Right renal pelvis (tissue), 4 donors: ENCODE measurements around the gene DES. TPM values are rescaled to one million over a fixed set of nuclear protein-coding genes. Genes with fewer than 3 reads are reported as not detected.
"Not testable (repeated sequence)": the region's sequence is repeated elsewhere in the genome, so short reads cannot be mapped to it uniquely, and the experiment has no call there.

Experiments
- DNase-seq, 4 donors: peaks; one replicate each; pipeline ENCODE4 v3.0.0-alpha.2; 2013; ENCODE audit warnings: low read depth in 4 of 4, low spot score in 3 of 4, missing footprints in 1 of 4
- polyA plus RNA-seq, 4 donors: library from polyadenylated mRNA; unstranded; fragments of 120-200 nt; gene quantifications; one replicate each; pipeline ENCODE4 v1.2.1, GENCODE V29; 2013; ENCODE audit not compliant: insufficient read length in 4 of 4

Gene DES
- polyA plus RNA-seq, 4 donors, result 5.9 to 6.8 (median 6.6) TPM

DNA sequence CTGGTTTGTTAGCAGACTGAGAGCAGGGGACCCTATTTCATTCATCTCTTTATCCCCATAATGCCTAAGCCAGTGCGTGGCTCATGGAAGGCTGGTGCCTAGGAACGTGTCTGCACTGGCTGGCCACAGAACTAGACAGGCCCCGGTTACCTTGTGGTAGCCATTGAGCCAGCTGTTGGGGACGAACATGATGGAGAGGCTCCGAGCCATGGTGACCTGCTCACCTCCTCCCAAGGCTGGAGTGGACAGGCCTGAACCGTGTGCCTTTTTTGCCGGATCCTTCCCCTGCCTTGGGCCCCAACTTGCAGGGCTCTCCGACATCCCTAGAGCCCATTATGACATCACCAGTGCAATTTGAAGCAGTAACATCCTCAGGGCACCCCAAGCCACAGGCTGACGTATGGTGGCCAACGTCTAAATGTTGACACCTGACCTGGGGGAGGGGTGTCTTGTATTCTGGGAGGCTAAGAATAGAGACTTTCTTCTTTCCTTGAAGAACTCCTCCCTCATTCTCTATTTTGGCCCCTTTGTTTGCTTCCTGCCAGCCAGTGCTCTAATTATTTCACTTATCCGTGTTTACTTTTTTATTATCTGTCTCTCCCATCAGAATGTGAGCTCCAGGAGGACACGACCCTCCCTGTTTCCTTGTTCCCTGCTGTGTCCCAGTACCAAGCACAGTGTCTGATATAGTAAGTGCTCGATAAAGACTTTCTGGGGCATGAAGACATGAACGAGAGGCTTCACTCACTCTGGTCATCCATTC is 18.3 kb upstream of the DES start:
- no peak for DNase-seq

DNA sequence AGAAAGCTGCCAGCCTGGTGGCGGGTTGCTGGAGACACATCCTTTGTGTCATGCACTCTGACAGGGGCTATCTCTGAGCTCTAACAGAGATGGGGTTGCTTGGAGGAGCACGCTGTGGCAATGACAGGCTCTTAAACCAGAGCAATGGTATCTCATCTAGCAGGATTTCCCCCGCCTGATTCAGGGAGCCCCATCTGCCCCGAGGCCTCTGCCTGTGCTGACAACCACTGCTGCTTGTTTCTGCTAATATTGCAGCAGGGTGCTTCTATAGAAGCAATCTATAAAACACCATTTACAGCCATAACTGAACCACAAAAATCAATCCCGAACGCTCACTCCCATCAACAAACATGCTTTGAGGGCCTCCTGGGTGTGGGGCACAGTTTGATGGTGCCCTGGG is 17.6 kb upstream of the DES start:
- no peak for DNase-seq

DNA sequence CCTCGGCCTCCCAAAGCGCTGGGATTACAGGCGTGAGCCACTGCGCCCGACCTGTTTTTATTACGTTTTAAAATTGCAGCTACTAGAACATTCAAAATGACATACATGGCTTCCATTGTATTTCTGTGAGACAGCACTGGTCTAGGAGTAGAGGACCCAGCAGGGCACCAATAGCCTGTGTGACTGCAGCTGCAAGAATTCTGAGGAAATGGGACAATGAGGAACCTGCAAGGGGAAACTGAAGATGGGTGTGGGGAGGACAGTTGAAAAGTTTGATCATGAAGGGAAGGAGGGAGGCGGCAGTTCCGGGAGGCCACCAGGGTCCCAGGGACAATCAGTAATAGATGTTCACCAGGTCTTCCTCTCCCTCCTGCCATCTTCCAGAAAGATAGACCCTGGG is 16.6 kb upstream of the DES start:
- no peak for DNase-seq

DNA sequence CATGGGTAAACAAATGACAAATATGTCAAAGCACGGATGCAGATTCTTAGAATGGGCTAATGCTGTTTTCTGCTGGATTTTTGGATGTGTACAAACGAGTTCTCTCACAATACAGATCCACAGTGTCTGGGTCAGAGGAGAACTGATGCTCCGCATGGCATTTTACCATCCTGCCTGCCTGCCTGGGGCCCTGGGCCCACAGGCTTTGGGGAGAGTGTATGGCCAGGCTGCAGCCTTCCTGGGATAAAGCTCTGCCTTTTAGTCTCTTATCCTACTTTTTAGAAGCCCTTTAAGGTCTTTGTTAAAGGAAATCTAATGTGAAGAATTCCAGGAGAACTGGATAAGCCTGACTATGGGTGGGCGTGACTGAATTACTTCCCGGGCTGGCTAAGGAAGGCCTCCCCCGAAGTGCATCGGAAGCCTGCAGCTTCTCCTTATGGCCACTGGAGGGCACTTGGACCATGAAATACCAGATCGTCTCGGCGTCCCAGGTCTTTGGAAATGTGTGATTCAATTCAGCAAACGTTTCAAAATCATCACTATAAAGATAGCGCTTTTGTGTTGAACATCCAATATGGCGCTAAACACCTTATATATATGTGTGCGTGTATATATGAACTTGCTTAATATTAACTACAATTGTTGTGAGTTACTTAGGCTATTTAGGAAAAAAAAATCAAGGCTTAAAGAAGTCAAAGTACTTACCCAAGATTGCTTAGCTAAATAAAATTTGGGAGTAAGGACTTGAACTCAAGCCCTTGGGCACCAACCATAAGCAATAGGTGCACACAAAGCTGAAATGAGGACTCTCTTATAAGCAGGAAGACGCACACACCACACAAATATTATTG is 15.3 kb upstream of the DES start:
- peak; percentile 57 to 75 (median 66) for DNase-seq

DNA sequence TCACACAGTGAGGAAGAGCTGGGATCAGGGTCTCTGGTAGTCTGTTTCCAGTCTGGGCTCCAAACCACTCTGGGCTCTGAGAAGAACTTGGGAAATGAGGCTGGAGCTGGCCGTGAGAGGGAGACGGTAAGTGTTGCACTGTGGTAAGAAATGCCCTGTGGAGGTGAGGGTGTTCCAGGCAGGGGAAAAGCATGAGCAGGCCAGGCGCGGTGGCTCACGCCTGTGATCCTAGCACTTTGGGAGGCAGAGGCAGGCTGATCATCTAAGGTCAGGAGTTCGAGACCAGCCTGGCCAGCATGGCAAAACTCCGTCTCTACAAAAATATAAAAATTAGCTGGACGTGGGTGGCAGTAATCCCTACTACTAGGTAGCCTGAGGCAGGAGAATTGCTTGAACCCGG is 14.3 kb upstream of the DES start:
- no peak for DNase-seq

DNA sequence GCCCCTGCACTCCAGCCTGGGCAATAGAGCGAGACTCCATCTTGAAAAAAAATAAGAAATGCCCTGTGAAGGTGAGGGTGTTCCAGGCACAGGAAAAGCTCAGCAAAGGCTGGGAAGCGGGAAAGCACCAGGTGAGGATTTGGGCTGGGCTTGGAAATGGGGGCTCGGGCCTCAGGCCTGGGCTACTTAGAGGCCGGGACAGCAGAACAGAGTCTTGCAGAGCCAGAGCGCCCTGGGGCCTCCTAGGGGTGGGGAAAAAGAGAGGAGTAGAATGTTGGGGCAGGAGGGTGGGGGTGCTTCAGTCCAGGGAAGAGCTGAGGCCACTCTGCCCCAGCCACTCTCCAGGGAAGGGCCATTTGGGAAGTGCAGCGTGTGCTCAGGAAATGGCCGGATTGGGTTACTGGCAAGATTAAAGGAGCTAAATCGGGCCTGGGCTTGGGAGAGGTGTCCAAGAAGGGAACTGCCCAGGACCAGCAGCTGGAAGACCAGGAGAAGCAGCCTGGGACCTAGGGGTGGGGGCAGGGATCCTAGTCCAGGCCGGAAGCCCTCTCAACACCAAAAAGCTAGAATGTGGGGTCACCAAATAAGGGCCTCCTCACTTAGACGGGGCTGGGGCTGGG is 13.8 kb upstream of the DES start:
- no peak for DNase-seq

DNA sequence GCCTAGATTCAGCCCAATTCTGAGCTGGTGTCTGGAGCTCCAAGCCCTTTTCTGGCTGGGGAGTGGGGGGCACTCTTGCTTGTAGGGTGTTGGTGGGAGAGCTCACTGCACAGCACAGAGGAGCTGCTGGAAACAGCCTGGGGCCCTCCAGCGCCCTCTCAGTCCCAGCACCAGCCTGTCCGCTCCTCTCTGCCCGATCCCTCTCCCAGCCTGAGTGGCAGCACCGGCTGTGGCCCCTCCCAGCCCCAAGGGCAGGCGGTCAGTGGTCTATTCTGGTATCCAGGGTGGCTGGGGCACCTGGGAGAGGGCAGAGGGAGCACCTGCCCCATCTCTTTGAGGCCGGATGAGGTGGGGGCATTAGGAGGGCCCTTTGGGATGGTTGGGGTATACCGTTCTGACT is 13.2 kb upstream of the DES start:
- no peak for DNase-seq

DNA sequence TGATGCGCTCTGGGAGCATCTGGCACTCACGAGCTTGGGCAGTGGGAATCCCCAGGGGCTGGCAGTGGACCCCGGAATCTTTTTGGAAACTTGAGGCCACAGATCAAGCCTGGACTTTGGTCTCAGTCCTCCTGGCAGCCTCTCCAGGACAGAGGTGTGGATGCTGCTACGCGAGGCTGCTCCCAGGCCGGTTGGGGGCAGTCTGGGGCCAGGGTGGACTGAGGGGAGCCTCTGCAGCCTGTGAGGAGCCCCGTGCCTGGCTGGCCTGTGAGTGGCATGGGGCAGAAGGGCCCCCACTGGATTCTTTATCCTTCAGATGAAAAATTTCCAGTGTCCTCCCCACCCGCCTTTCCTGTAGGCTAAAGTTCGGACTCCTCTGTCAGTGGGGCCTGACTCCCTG is 12.7 kb upstream of the DES start:
- DNase-seq, result no peak

DNA sequence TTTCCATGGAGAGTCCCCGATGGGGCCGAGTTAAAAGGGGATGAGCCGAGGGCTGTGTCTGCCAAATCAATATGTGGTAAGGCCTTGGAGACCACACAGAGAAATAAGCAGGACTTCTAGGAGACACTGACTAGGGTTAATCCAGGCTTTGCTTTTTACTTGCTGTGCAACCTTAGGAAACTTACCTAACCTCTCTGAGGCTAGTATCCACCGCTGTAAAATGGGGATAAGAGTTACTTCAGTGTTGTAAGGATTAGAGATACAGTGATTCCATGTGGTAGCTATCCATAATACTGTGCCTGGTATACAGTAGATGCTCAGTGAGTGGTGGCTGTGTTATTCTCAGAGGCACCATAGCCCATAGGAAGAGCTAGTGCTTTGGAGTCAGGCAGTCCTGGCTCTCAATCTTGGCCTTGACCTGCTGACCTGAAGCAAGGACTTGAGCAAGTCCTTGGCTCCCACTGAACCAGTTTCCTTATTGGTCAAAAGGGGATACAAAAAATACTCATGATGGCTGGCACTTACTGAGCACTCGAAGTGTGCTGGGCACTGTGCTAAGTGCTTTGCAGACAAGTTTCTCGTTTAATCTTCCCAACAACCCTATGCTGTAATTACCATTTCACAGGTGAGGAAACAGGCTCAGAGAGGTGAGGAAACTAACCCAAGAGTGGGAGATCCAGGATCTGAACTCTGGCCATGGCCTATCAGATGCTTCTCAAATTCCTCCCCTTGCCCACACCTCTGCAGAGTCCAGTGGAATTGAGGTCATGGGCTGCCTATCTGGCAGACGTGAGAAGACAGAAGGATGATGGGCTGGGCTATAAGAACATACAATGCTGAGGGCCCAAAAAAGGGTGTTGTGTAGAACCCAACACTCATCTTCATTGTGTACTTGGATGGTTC is 12.0 kb upstream of the DES start:
- DNase-seq, result no peak

DNA sequence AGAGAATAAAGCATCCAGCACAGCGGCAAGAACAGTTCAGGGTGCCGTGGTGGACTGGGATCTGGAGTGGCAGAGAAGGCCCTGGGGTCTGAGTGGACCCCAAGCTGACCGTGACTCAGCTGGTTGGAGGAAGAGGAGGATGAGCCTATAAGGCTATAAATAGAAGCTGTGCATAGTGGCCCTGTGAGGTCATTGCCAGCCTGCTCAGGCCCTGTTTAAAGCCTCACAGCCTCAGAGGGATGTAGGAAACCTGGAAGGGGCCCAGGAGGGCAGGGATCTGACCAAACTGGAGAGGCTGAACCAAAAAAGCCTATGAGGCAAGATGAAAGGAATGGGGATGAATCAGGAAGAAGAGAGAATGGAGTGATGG is 11.3 kb upstream of the DES start:
- no peak for DNase-seq

DNA sequence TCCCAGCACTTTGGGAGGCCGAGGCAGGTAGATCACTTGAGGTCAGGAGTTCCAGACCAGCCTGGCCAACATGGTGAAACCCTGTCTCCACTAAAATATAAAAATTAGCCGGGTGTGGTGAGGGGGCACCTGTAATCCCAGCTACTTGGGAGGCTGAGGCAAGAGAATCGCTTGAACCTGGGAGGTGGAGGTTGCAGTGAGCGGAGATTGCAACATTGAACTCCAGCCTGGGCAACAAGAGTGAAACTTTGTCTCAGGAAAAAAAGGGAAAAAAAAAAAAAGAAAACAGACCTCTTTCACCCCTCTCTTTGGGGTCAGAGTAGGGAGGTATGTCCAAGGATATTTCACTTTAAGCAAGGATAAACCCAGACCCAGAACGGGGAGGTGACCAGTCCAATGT is 10.8 kb upstream of the DES start:
- not testable (repeated sequence) for DNase-seq

DNA sequence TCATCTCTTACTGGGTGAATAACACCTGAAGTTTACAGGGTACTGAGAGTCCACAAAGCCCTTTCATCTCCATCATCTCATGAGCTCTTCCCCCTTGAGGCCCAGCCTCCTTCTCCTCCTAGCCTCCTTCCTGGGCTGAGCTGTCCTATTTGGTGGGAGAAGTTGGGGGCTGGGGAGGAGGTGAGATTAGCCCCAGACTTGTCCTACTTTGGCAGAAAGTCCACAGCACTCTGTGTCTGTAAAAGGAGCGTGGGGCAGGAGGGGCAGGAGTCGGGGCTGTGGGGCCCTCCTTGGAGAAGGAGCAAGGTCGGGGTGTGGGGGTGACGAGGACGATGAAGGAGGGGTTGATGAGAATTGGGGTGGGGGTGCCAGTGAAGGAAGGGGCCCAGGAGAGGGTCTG is 10.0 kb upstream of the DES start:
- DNase-seq, result no peak

DNA sequence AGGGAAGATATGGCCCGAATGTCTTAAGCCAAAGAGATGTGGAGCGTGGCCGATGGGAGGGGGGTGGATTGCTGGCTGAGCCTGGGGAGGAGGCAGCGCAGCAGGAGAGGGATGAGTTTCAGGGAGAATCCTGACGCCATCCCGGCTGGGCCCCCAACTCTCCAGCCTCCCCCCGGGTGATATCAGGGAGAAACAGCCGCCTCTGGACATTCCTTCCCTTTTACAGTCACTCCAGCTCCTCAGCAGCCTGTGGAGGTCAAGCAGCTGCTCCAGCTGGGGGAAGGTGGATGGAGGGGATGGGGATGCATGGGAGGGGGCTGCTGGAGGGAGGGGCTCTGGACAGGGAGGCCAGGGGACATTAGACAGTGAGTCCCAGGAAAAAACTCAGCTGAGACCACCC is 9.5 kb upstream of the DES start:
- no peak for DNase-seq

DNA sequence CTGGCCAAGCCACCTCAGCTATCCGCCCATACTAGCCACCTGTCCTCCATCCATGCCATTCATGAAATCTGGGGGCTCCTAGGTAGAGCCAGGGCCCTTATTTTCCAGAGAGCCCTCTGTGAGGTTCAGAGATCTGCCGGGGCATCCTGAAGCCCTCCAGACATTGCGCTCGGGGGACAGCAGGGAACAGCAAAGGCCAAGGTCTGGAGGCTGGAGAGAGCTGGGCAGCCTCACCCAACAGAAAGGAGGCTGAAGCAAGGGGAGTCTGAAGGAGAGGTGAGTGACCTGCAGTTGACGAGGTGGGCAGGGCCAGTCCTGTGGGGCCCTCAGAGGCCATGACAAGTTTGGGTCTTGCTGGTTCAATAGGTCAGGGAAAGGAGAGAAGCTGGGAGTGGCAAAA is 8.6 kb upstream of the DES start:
- DNase-seq, result no peak

DNA sequence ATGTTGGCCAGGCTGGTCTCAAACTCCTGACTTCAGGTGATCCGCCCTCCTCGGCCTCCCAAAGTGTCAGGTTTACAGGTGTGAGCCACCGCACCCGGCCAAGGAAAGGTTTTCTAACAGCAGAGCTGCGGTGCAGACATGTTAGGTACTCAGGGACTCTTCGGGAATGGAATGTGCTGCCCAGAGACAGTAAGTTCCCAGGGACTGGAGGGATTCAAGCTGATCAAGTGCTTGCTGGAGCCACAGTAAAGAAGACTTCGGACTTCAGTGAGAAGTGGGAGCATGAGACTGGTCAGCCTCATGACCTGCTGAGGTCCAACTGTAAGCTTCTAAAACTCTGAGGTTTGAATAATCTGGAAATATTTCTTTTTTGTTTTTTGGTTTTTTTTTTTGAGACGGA is 7.8 kb upstream of the DES start:
- DNase-seq, result no peak

DNA sequence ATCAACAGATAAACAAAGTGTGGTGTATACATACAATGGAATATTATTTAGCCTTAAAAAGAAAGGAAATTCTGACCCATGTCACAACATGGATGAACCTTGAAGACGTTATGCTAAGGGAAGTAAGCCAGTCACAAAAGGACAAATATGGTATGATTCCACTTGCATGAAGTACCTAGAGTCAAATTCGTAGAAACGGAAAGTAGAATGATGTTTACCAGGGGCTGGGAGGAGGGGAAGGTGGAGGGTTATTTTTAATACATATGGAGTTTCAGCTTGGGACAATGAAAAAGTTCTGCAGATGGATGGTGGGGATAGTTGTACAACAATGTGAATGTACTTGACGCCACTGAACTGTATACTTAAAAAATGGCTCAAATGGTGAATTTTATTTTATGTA is 3.3 kb upstream of the DES start:
- no peak for DNase-seq

DNA sequence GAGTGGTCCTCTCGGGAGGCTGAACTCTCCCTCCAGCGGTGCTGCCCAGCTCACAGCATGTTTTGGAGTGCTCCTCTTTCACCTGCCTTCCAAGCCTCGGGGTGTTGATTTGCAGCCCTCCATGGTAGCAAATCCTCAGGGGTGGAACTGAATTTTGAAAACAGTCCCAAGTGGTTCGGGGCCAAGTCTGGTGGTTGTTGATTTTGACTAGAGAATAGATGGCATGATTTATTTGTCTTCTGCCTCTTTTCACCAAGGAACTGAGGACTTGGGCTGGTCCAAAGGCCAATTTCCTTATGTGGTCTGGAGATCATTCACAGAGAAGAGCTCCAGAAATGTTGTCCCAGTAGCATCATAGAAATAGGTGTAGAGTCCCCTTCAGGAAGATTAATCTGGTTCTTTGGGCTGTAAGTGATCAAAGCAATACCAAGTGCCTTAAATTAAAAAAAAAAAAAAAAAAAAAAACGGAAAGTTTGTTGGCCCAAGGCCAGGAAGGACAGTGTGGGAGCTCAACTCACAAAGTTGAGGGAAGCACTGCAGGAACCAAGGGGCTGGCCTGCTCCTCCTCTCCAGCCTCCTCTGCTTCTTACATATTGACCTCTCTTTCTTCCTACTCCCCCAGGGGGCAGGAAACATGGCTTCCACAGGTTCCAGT is 2.5 kb upstream of the DES start:
- DNase-seq, result no peak

DNA sequence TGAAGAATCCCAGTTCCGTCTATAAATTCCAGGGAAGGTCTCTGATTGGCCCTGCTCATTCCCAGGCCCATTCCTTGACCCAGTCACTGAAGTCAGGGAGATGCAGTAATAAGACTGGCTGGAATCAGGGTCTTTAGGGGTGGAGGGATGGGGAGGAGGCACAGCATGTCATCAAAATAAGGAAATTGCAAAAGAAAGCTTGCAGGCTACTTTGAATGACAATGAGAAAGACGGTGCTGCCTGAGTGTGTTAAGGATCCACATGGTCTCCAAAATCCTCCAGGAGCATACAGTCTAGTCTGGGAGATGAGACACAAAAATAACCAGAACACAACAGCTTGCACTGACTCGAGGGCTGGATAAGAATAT is 2.0 kb upstream of the DES start:
- DNase-seq, result no peak

DNA sequence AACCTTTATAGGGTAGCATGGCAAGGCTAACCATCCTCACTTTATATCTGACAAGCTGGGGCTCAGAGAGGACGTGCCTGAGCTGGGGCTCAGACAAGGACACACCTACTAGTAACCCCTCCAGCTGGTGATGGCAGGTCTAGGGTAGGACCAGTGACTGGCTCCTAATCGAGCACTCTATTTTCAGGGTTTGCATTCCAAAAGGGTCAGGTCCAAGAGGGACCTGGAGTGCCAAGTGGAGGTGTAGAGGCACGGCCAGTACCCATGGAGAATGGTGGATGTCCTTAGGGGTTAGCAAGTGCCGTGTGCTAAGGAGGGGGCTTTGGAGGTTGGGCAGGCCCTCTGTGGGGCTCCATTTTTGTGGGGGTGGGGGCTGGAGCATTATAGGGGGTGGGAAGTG is 1.2 kb upstream of the DES start:
- no peak for DNase-seq

DNA sequence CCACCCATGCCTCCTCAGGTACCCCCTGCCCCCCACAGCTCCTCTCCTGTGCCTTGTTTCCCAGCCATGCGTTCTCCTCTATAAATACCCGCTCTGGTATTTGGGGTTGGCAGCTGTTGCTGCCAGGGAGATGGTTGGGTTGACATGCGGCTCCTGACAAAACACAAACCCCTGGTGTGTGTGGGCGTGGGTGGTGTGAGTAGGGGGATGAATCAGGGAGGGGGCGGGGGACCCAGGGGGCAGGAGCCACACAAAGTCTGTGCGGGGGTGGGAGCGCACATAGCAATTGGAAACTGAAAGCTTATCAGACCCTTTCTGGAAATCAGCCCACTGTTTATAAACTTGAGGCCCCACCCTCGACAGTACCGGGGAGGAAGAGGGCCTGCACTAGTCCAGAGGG is 803 bp upstream of the DES start:
- no peak for DNase-seq

DNA sequence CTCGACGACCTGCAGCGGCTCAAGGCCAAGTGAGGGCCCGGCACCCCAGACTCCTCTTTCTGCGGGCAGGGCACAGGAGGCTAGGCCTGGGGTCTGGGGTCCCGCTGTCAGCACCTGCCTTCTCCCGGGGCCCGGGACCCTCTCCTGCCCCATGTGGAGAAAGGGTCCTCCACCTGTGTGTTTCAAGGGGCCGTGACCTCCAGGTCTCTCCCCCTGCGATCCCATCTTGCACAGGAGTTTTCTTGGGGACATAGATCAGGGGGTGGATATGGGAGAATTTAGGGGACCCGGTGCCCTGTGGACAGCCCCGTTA is 791 bp downstream of the DES start:
- no peak for DNase-seq
